Measurements from ENCODE around the gene CALB2. TPM values are rescaled to one million over a fixed set of nuclear protein-coding genes. Genes with fewer than 3 reads are reported as not detected.
A peak's percentile ranks its signal among the peaks of the same experiment; 100 is the strongest.
"Not testable (repeated sequence)": the region's sequence is repeated elsewhere in the genome, so short reads cannot be mapped to it uniquely, and the experiment has no call there.

Gene CALB2, protein sequence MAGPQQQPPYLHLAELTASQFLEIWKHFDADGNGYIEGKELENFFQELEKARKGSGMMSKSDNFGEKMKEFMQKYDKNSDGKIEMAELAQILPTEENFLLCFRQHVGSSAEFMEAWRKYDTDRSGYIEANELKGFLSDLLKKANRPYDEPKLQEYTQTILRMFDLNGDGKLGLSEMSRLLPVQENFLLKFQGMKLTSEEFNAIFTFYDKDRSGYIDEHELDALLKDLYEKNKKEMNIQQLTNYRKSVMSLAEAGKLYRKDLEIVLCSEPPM
- not detected for total RNA-seq

DNA sequence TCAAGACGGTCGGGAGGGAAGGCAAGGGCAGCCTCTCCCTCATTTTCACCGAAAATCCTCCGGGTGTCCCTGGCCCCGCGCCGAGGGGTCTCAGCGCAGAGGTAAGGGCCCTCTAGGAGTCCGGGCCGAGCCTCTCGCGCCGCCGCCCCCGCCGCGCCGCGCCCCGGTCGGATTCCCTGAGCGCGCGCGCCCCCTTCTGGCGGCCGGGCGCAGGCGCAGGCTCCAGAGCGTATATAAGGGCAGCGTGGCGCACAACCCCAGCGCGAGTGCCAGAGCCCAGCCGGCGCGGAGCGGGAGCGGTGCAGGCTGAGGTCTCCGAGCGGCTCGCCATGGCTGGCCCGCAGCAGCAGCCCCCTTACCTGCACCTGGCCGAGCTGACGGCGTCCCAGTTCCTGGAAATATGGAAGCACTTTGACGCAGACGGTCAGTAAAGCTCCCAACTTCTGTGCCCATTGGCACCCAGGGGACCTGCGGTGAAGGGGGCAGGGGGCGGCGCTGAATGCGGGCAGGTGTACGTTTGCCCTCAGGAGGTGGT is at the start of gene CALB2:
TSS of gene CALB2 (plus strand) at position 260 of the 535 bp plus-strand sequence. CDS start at position 330, 70 bp downstream.
- DNase-seq: peak; percentile 63
- Mint-ChIP-seq H3K4me1 (no peaks in the 10 kb centered on the region), H3K27ac (no peak within 1 kb of the TSS), H3K36me3 (ENCODE audit: low read depth) (no peaks in the 10 kb centered on the region), H3K4me3 (no peak within 1 kb of the TSS), H3K9me3 (no peaks in the 10 kb centered on the region), H3K27me3 (peaks cover 5% of the 10 kb centered on the region)
- ChIA-PET POLR2A (no interaction called here), CTCF (no interaction called here)

- Mint-ChIP-seq H3K27ac (no peak overlapping the region), H3K27me3 (peaks cover 29% of the 10 kb centered on the region), H3K4me1 (no peaks in the 10 kb centered on the region), H3K9me3 (no peaks in the 10 kb centered on the region), H3K4me3 (no peak overlapping the region), H3K36me3 (ENCODE audit: low read depth) (no peaks in the 10 kb centered on the region)
- ChIA-PET POLR2A (no interaction called here), CTCF (interaction anchor here (0.6 to 1.0 kb wide), 3 partner anchors 8 to 23 kb away, joined by 3 to 5 read pairs (median 5); partner anchors contain the start of gene CMTR2)
- peak; percentile 32 for DNase-seq
These were observed 46.9 kb upstream of the CALB2 start for GRCh38 chr16:71311553-71312158.

DNA sequence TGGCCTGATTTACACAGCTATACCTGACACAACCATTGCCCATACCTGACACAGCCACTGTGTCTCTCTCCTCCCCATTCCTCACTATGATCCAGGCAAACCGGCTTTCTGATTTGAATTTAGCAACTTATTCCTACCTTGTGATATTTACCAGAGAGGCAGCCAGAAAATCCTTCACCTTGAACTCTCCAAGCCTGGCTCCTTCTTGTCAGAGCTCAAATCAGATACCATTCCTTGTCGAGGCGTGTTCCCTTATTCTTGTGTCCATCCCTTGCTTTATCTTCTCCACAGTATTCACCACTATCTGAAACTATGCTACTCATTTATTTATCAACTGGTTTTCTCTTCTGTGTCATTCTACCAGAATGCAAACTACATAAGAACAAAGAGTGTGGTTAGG is 44.9 kb upstream of the CALB2 start:
- CTCF ChIA-PET; H3K4me1 Mint-ChIP-seq; H3K9me3 Mint-ChIP-seq; H3K36me3 Mint-ChIP-seq (ENCODE audit: low read depth); DNase-seq; H3K27ac Mint-ChIP-seq; H3K4me3 Mint-ChIP-seq; POLR2A ChIA-PET: not testable (repeated sequence)
- peaks cover 19% of the 10 kb centered on the region for H3K27me3 Mint-ChIP-seq

GRCh38 chr16:71315269-71315668 is 43.3 kb upstream of the CALB2 start:
- H3K36me3 Mint-ChIP-seq (ENCODE audit: low read depth): no peaks in the 10 kb centered on the region
- no peaks in the 10 kb centered on the region for H3K4me1 Mint-ChIP-seq
- no peak for DNase-seq
- peaks cover 13% of the 10 kb centered on the region for H3K27me3 Mint-ChIP-seq
- CTCF ChIA-PET: no interaction called here
- H3K9me3 Mint-ChIP-seq: no peaks in the 10 kb centered on the region
- POLR2A ChIA-PET: no interaction called here
- no peak overlapping the region for H3K4me3 Mint-ChIP-seq
- no peak overlapping the region for H3K27ac Mint-ChIP-seq

DNA sequence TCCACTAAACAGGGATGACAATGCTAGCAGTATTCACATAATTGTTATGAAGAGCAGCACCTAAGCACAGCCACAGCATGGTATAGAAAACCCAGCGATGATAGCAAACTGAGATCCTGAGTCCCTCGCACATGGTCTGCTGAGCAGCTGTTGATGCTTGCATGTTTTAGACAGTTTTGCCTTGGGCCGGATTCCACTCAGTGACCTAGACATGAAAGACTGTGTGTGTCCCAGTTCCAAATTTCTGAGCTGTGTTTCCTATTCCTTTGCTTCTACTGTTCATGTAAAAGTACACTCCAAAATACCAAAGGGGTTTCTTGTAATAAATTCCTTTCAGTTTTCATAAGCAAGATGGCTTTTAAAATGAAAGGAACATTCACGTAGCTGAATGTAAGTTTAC is 38.5 kb upstream of the CALB2 start:
- ChIA-PET CTCF (interaction anchor here (0.7 to 1.4 kb wide), 2 partner anchors 8 to 64 kb away, joined by 3 read pairs; no protein-coding TSS in a partner anchor), POLR2A (no interaction called here)
- H3K27ac Mint-ChIP-seq: no peak overlapping the region
- H3K4me3 Mint-ChIP-seq: no peak overlapping the region
- H3K36me3 Mint-ChIP-seq (ENCODE audit: low read depth): no peaks in the 10 kb centered on the region
- no peaks in the 10 kb centered on the region for H3K4me1 Mint-ChIP-seq
- DNase-seq: no peak
- H3K27me3 Mint-ChIP-seq: no peaks in the 10 kb centered on the region
- H3K9me3 Mint-ChIP-seq: no peaks in the 10 kb centered on the region

DNA sequence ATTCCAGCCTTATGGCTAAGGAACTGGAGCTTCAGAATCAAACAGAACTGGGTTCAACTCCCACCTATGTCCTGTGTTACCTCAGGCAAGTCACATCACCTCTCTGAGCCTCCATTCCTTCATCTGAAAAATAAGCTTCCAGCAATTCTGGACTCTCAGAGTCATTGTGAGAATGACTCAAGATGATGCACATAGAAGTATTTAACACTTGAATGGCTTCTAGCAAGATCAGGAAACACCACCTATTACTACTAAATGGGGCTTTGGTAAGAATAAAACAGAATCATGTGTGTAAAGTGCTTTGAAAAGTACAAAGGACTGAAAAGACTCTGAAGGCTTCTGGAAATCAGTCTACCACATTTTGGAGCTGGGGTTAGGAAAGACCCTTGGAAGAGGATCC is 30.8 kb upstream of the CALB2 start:
- H3K4me1 Mint-ChIP-seq: no peaks in the 10 kb centered on the region
- no peaks in the 10 kb centered on the region for H3K36me3 Mint-ChIP-seq (ENCODE audit: low read depth)
- H3K9me3 Mint-ChIP-seq: no peaks in the 10 kb centered on the region
- H3K4me3 Mint-ChIP-seq: no peak overlapping the region
- H3K27ac Mint-ChIP-seq: no peak overlapping the region
- H3K27me3 Mint-ChIP-seq: peaks cover 8% of the 10 kb centered on the region
- DNase-seq: no peak
- ChIA-PET CTCF (interaction anchor here (1.7 kb wide), 1 partner anchor 16 kb away, joined by 5 read pairs; no protein-coding TSS in a partner anchor), POLR2A (no interaction called here)

DNA sequence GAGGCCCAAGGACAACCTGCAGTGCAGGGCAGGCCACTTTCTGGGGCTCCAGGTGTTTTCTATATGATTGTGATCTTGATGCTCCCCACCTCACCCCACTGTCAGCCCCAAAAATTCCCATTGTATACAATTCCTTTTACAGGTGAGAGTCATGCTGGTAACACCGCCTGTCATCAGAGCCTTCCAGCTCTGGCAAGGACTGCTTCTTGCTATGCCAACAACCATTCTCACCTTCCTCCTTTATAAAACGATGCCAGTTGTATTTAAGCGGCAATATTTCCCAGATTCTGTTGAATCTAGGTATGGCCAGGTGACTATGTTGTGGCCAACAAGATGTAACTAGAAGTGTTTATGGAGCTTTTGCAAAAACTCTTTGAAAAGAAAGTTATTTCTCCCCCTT is 30.4 kb upstream of the CALB2 start:
- ChIA-PET CTCF (no interaction called here), POLR2A (no interaction called here)
- no peak for DNase-seq
- no peak overlapping the region for H3K27ac Mint-ChIP-seq
- no peaks in the 10 kb centered on the region for H3K9me3 Mint-ChIP-seq
- no peaks in the 10 kb centered on the region for H3K4me1 Mint-ChIP-seq
- H3K27me3 Mint-ChIP-seq: peaks cover 8% of the 10 kb centered on the region
- no peak overlapping the region for H3K4me3 Mint-ChIP-seq
- H3K36me3 Mint-ChIP-seq (ENCODE audit: low read depth): no peaks in the 10 kb centered on the region

GRCh38 chr16:71337631-71338030 is 20.9 kb upstream of the CALB2 start:
- Mint-ChIP-seq H3K9me3 (no peaks in the 10 kb centered on the region), H3K27me3 (peaks cover 15% of the 10 kb centered on the region), H3K4me3 (no peak overlapping the region), H3K4me1 (no peaks in the 10 kb centered on the region), H3K27ac (no peak overlapping the region), H3K36me3 (ENCODE audit: low read depth) (no peaks in the 10 kb centered on the region)
- ChIA-PET POLR2A (no interaction called here), CTCF (no interaction called here)
- no peak for DNase-seq

- Mint-ChIP-seq H3K4me3 (no peak overlapping the region), H3K9me3 (no peaks in the 10 kb centered on the region), H3K36me3 (ENCODE audit: low read depth) (no peaks in the 10 kb centered on the region), H3K27me3 (peaks cover 15% of the 10 kb centered on the region), H3K4me1 (no peaks in the 10 kb centered on the region), H3K27ac (no peak overlapping the region)
- no peak for DNase-seq
- ChIA-PET POLR2A (no interaction called here), CTCF (no interaction called here)
These were observed 20.3 kb upstream of the CALB2 start for GRCh38 chr16:71338193-71338592.

GRCh38 chr16:71338632-71339031 is 19.9 kb upstream of the CALB2 start:
- no peak overlapping the region for H3K4me3 Mint-ChIP-seq
- no peaks in the 10 kb centered on the region for H3K4me1 Mint-ChIP-seq
- no peaks in the 10 kb centered on the region for H3K36me3 Mint-ChIP-seq (ENCODE audit: low read depth)
- H3K9me3 Mint-ChIP-seq: no peaks in the 10 kb centered on the region
- no peak for DNase-seq
- H3K27me3 Mint-ChIP-seq: peaks cover 13% of the 10 kb centered on the region
- no peak overlapping the region for H3K27ac Mint-ChIP-seq
- ChIA-PET CTCF (no interaction called here), POLR2A (no interaction called here)

GRCh38 chr16:71339236-71340171 is 19.0 kb upstream of the CALB2 start:
- ChIA-PET CTCF (no interaction called here), POLR2A (no interaction called here)
- DNase-seq: no peak
- Mint-ChIP-seq H3K27me3 (peaks cover 10% of the 10 kb centered on the region), H3K27ac (no peak overlapping the region), H3K4me3 (no peak overlapping the region), H3K36me3 (ENCODE audit: low read depth) (no peaks in the 10 kb centered on the region), H3K4me1 (no peaks in the 10 kb centered on the region), H3K9me3 (no peaks in the 10 kb centered on the region)

- no peak for DNase-seq
- Mint-ChIP-seq H3K27ac (no peak overlapping the region), H3K4me1 (no peaks in the 10 kb centered on the region), H3K4me3 (no peak overlapping the region), H3K9me3 (no peaks in the 10 kb centered on the region), H3K36me3 (ENCODE audit: low read depth) (no peaks in the 10 kb centered on the region), H3K27me3 (peaks cover 6% of the 10 kb centered on the region)
- CTCF ChIA-PET: no interaction called here
- POLR2A ChIA-PET: interaction anchor here (0.6 kb wide), 1 partner anchor 15 kb away, joined by 4 read pairs; no protein-coding TSS in a partner anchor
These were observed 18.1 kb upstream of the CALB2 start for GRCh38 chr16:71340406-71340805.

DNA sequence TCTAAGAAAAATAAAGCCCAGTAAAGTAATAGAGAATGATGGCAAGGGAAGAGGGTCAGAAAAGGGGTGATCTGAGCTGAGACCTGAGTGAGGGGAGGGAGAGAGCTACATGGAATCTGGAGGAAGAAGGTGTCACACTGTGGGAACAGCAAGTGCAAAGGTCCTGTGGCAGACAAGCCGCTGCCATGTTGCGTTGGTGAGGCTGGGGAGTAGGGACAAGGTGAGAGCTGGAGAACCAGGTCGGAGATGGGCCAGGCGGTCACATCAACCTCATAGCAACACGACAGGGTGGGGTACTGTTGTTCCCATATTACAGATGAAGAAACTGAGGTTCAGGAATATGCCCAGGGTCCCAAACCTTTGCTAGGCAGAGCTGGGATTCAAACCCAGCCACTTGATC is 16.6 kb upstream of the CALB2 start:
- Mint-ChIP-seq H3K4me1 (no peaks in the 10 kb centered on the region), H3K9me3 (no peaks in the 10 kb centered on the region), H3K27me3 (no peaks in the 10 kb centered on the region), H3K4me3 (no peak overlapping the region), H3K27ac (no peak overlapping the region), H3K36me3 (ENCODE audit: low read depth) (no peaks in the 10 kb centered on the region)
- no peak for DNase-seq
- CTCF ChIA-PET: no interaction called here
- POLR2A ChIA-PET: no interaction called here

All from activated CD4-positive, alpha-beta T cell treated with anti-CD3 and anti-CD28 coated beads, Interleukin-2, amount 10 ng/mL, durations not matched to agents 7 days and 5 days (primary cell).